ENCODE measurements around the gene PARD3B. TPM values are rescaled to one million over a fixed set of nuclear protein-coding genes. Genes with fewer than 3 reads are reported as not detected.

Gene PARD3B
- total RNA-seq, 1 experiment from 2014 or later = 10.1 TPM

- no peak for TF ChIP-seq CTCF (IDR thresholded peaks at IDR 0.05; ENCODE audit: unreplicated experiment)
- no peaks in the 10 kb centered on the region for H3K36me3 Mint-ChIP-seq (ENCODE audit: insufficient read depth, unreplicated experiment)
- H3K9me3 Mint-ChIP-seq (ENCODE audit: low read depth, unreplicated experiment) = no peaks in the 10 kb centered on the region
- H3K27me3 Mint-ChIP-seq (ENCODE audit: unreplicated experiment) = no peaks in the 10 kb centered on the region
- intact Hi-C loops (cut with micrococcal nuclease; ENCODE audit: unreplicated experiment) = no loop called here
- H3K27ac Mint-ChIP-seq (ENCODE audit: unreplicated experiment) = no peak overlapping the region
- BruUV-seq (replicated peaks) = no TSS peak
- H3K4me3 Mint-ChIP-seq (ENCODE audit: low read depth, unreplicated experiment) = no peak overlapping the region
- no peak for DNase-seq
- CTCF ChIA-PET = no interaction called here
- no peaks in the 10 kb centered on the region for H3K4me1 Mint-ChIP-seq (ENCODE audit: low read depth, unreplicated experiment)
Observed at GRCh38 chr2:205176546-205176945, 631.3 kb downstream of the PARD3B start.

- H3K9me3 Mint-ChIP-seq (ENCODE audit: low read depth, unreplicated experiment) = no peaks in the 10 kb centered on the region
- BruUV-seq (replicated peaks) = no TSS peak
- CTCF ChIA-PET = no interaction called here
- no peak for TF ChIP-seq CTCF (IDR thresholded peaks at IDR 0.05; ENCODE audit: unreplicated experiment)
- intact Hi-C loops (cut with micrococcal nuclease; ENCODE audit: unreplicated experiment) = no loop called here
- H3K4me1 Mint-ChIP-seq (ENCODE audit: low read depth, unreplicated experiment) = no peaks in the 10 kb centered on the region
- H3K27ac Mint-ChIP-seq (ENCODE audit: unreplicated experiment) = no peak overlapping the region
- no peaks in the 10 kb centered on the region for H3K36me3 Mint-ChIP-seq (ENCODE audit: insufficient read depth, unreplicated experiment)
- H3K4me3 Mint-ChIP-seq (ENCODE audit: low read depth, unreplicated experiment) = no peak overlapping the region
- no peak for DNase-seq
- no peaks in the 10 kb centered on the region for H3K27me3 Mint-ChIP-seq (ENCODE audit: unreplicated experiment)
Observed at GRCh38 chr2:205177546-205177945, 632.3 kb downstream of the PARD3B start.

GRCh38 chr2:205180730-205181129, 635.5 kb downstream of the PARD3B start:
- Mint-ChIP-seq H3K27ac (ENCODE audit: unreplicated experiment) (no peak overlapping the region), H3K27me3 (ENCODE audit: unreplicated experiment) (no peaks in the 10 kb centered on the region), H3K36me3 (ENCODE audit: insufficient read depth, unreplicated experiment) (no peaks in the 10 kb centered on the region), H3K4me1 (ENCODE audit: low read depth, unreplicated experiment) (no peaks in the 10 kb centered on the region), H3K4me3 (ENCODE audit: low read depth, unreplicated experiment) (no peak overlapping the region), H3K9me3 (ENCODE audit: low read depth, unreplicated experiment) (no peaks in the 10 kb centered on the region)
- intact Hi-C loops (cut with micrococcal nuclease; ENCODE audit: unreplicated experiment) = no loop called here
- DNase-seq = no peak
- no TSS peak for BruUV-seq (replicated peaks)
- no peak for TF ChIP-seq CTCF (IDR thresholded peaks at IDR 0.05; ENCODE audit: unreplicated experiment)
- CTCF ChIA-PET = no interaction called here

DNA sequence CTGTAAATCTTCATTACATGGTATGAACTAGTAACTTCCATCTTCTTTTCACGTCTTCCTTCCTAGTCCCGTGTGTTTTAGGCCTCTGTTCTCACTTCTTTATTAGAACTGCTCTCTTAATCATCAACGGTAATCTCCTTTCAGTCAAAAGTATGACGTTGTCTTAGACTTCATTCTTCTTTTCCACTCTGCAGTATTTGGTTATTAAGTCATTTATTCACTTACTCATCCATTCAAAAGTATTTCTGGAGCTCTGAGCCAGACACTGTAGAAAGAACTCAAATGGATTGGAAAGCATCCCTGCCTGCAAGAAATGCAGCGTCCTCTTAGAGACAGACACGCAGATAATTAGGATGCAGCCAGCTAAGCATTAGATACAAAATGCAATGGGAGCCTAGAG, 642.5 kb downstream of the PARD3B start:
- DNase-seq = no peak
- BruUV-seq (replicated peaks) = no TSS peak
- CTCF ChIA-PET = no interaction called here
- Mint-ChIP-seq H3K4me1 (ENCODE audit: low read depth, unreplicated experiment) (no peaks in the 10 kb centered on the region), H3K4me3 (ENCODE audit: low read depth, unreplicated experiment) (no peak overlapping the region), H3K27ac (ENCODE audit: unreplicated experiment) (no peak overlapping the region), H3K9me3 (ENCODE audit: low read depth, unreplicated experiment) (no peaks in the 10 kb centered on the region), H3K27me3 (ENCODE audit: unreplicated experiment) (no peaks in the 10 kb centered on the region), H3K36me3 (ENCODE audit: insufficient read depth, unreplicated experiment) (no peaks in the 10 kb centered on the region)
- TF ChIP-seq CTCF (IDR thresholded peaks at IDR 0.05; ENCODE audit: unreplicated experiment) = no peak
- intact Hi-C loops (cut with micrococcal nuclease; ENCODE audit: unreplicated experiment) = no loop called here
